ENCODE data around the gene MST1. TPM values are rescaled to one million over a fixed set of nuclear protein-coding genes. Genes with fewer than 3 reads are reported as not detected.

Gene MST1
- total RNA-seq, 1 experiment from 2014 or later: 0.33 TPM

DNA sequence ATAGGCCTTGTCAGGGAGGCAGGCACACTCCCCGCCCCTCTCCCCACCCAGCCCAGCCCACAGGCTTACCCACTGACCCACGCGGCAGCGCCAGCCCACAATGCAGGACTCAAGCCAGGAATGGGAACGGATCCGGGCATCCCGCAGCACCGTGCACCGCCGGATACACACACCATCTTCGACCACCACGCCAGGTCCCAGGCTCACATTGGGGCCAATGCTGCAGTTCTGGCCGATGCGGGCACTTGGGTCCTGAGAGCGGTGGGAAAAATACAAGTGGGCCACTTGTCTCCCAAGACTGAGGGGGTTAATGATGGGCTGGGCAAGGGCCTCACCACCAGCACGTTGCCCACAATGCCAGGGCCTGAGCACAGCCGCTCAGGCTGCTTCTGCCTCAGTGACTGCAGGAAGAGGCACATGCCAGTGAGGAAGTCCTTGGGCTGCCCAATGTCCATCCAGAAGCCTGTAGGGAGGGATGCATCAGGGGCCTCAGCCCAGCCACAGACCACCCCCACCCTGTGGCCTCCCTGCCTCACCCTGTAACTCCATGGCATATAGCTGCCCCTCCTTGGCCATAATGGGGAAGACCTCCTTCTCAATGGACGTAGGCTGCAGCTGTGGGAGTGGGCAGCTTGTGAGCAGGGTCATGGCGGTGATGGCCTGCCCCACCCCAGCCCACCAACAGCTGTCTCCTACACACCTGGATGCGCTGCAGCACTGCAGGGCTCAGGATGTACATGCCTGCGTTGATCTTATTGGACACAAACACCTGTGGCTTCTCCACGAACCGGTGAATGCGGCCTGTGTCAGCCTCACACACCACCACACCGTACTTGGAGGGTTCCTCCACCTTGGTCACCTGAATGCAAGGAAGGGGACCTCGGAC is 32.9 kb upstream of the MST1 start:
- no peaks in the 10 kb centered on the region for H3K27me3 ChIP-seq
- peaks cover 3% of the 10 kb centered on the region; the same call in 1 of the 2 replicates for H3K36me3 ChIP-seq
- DNase-seq: no peak
- no peak overlapping the region; the same call in 1 of the 2 replicates for H3K4me3 ChIP-seq
- H3K9me3 ChIP-seq: no peaks in the 10 kb centered on the region

- no peaks in the 10 kb centered on the region for H3K9me3 ChIP-seq
- no peaks in the 10 kb centered on the region for H3K27me3 ChIP-seq
- no peak for DNase-seq
- peaks cover 3% of the 10 kb centered on the region; the same call in 1 of the 2 replicates for H3K36me3 ChIP-seq
- no peak overlapping the region for H3K4me3 ChIP-seq
Observed at GRCh38 chr3:49721596-49721895, 32.3 kb upstream of the MST1 start.

- H3K4me3 ChIP-seq: no peak overlapping the region
- H3K27me3 ChIP-seq: no peaks in the 10 kb centered on the region
- peaks cover 3% of the 10 kb centered on the region; the same call in 1 of the 2 replicates for H3K36me3 ChIP-seq
- no peak for DNase-seq
- H3K9me3 ChIP-seq: no peaks in the 10 kb centered on the region
Observed at GRCh38 chr3:49720855-49721595, 31.8 kb upstream of the MST1 start.

DNA sequence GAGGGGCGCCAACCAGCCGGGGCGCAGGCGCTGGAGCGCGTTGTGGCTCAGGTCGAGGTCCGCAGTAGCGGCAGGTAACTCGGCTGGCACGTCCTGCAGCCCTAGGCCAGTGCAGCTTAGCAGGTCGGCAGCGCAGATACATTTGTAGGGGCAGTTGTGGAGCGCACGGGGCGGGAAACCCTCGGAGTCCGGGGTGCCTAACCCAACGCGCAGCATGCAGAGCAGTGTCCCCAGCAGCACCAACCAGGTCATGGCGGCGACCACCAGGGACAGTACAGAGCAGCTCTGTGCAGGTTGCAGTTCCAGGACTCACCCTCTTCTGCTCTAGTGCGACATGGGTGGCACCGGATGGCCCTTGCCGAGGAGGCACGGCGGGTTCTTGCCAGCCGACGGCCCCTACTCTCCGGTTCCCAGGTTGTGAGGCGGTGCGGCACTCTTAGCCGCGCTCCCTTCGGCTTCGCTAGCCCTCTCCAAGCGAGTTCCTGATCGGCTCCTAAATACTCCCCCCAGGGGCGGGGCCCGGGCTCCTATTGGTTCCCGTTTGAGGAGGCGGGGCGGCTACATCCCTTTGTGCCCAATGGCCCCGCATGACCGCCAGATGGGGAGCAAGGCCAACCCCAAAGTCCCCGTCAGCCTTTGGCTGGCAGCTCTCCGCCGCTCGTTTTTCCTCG is 30.1 kb upstream of the MST1 start, which contains the start of gene AMIGO3:
Gene AMIGO3 (minus strand): TSS at position 471 of the 671 bp plus-strand sequence. CDS start 219 bp downstream, at position 252.
- no peaks in the 10 kb centered on the region for H3K9me3 ChIP-seq
- no peaks in the 10 kb centered on the region for H3K27me3 ChIP-seq
- peak; percentile 74 for DNase-seq
- H3K36me3 ChIP-seq: peaks cover 3% of the 10 kb centered on the region; the same call in 1 of the 2 replicates
- H3K4me3 ChIP-seq: no peak within 1 kb of the TSS

DNA sequence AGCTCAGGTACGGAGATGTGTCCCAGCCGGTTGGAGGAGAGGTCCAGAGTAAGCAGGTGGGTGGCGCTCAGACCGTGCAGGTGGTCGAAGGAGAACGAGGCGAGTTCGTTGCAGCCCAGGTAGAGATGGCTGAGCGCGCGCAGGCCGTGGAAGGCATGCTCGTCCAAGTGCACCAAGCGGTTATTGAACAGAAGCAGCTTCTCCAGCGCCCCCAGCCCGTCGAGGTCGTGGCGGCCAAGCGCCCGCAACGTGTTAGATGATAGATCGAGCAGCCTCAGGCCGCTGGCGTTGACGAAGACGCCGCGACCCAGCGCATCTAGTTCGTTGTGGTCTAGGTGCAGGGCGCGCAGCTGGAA is 29.6 kb upstream of the MST1 start:
- H3K36me3 ChIP-seq: peaks cover 3% of the 10 kb centered on the region; the same call in 1 of the 2 replicates
- DNase-seq: no peak
- H3K27me3 ChIP-seq: no peaks in the 10 kb centered on the region

GRCh38 chr3:49717959-49718857 is 28.9 kb upstream of the MST1 start:
- DNase-seq: no peak
- no peaks in the 10 kb centered on the region for H3K27me3 ChIP-seq
- no peaks in the 10 kb centered on the region for H3K9me3 ChIP-seq
- peaks cover 3% of the 10 kb centered on the region; the same call in 1 of the 2 replicates for H3K36me3 ChIP-seq
- no peak overlapping the region for H3K4me3 ChIP-seq

More for the DNA sequence above, 29.6 kb upstream of the MST1 start:
- no peaks in the 10 kb centered on the region for H3K9me3 ChIP-seq
- H3K4me3 ChIP-seq: no peak overlapping the region

DNA sequence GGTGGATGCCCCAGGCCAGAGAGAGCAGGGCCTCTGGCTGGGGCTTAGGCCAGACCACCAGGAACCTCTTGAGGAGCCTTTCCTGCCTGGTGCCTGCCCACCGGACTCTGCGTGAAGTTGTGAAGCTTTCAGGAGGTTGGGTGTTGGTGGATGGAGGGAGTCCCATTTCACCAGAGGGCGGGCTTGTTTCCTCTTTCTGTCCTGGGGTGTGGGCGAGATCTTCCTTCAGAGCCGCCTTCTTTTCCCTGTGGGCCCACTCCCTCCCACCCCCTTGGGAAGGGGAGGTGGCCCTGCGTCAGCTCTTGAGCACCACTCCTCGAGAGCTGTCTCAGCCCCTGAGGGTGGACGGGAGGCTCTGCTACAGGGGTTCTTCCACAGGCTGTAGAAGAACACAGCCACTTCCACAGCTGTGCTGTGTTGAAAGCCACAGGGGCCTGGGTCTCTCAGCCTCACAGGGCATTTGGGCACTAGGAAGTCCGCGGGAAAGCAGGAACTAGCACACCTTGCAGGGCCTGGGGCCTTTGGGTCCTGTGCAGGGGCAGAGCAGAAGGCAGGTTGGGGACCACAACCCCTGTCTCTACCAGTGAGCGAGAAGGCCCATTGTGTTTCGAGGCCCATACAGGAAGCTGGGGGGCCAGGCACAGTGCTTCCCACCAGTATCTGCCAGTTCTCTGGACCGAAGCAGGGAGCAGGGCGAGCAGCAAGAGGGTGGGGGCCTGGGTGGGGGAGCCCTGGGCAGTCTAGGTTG is 28.1 kb upstream of the MST1 start:
- DNase-seq: no peak
- Histone ChIP-seq H3K4me3 (no peak overlapping the region), H3K36me3 (peaks cover 3% of the 10 kb centered on the region; the same call in 1 of the 2 replicates), H3K9me3 (no peaks in the 10 kb centered on the region), H3K27me3 (no peaks in the 10 kb centered on the region)

GRCh38 chr3:49716691-49717210 is 27.5 kb upstream of the MST1 start:
- no peaks in the 10 kb centered on the region for H3K9me3 ChIP-seq
- H3K36me3 ChIP-seq: peaks cover 3% of the 10 kb centered on the region; the same call in 1 of the 2 replicates
- H3K4me3 ChIP-seq: no peak overlapping the region
- DNase-seq: no peak
- no peaks in the 10 kb centered on the region for H3K27me3 ChIP-seq

DNA sequence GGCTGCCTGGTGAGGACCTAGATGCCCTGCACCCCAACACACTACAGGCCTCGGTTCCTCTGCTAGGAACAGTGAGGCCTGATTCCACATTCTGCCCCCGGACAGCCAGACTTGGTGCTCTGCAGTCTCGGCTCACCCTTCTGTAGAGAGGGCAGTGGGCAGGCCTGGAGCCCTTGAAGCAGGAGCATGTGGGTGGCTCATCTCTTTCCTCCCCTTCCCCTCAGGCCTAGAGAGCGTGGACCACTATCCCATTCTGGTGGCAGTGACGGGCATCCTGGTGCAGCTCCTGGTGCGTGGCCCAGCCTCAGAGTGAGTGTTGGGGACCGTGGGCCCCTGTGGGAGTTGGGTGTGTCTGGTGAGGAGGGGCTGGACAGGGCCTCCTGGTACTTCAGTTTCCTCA is 26.9 kb upstream of the MST1 start:
- Histone ChIP-seq H3K4me3 (no peak overlapping the region), H3K36me3 (peaks cover under 1% of the 10 kb centered on the region; the same call in 1 of the 2 replicates), H3K9me3 (no peaks in the 10 kb centered on the region), H3K27me3 (no peaks in the 10 kb centered on the region)
- no peak for DNase-seq

DNA sequence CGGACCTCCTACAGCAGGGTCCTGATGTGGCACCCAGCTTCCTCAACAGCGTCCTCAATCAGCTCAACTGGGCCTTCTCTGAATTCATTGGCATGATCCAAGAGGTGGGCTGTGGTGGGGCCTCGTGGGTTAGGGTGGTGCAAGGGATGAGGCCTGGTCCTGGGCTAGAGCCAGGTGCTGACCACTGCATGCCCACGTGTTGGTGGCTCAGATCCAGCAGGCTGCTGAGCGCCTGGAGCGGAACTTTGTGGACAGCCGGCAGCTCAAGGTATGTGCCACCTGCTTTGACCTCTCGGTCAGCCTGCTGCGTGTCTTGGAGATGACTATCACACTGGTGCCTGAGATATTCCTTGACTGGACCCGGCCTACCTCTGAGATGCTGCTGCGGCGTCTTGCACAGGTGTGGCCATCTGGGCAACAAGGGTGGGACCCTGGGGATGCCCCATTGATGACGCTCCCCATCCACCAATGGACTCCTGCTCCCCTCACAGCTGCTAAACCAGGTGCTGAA is 26.4 kb upstream of the MST1 start:
- DNase-seq: no peak
- no peak overlapping the region for H3K4me3 ChIP-seq

GRCh38 chr3:49714728-49715550 is 25.7 kb upstream of the MST1 start:
- no peak for DNase-seq
- Histone ChIP-seq H3K27me3 (no peaks in the 10 kb centered on the region), H3K4me3 (no peak overlapping the region), H3K36me3 (no peaks in the 10 kb centered on the region), H3K9me3 (no peaks in the 10 kb centered on the region)

More for the DNA sequence above, 26.4 kb upstream of the MST1 start:
- H3K36me3 ChIP-seq: no peaks in the 10 kb centered on the region
- no peaks in the 10 kb centered on the region for H3K9me3 ChIP-seq
- H3K27me3 ChIP-seq: no peaks in the 10 kb centered on the region

DNA sequence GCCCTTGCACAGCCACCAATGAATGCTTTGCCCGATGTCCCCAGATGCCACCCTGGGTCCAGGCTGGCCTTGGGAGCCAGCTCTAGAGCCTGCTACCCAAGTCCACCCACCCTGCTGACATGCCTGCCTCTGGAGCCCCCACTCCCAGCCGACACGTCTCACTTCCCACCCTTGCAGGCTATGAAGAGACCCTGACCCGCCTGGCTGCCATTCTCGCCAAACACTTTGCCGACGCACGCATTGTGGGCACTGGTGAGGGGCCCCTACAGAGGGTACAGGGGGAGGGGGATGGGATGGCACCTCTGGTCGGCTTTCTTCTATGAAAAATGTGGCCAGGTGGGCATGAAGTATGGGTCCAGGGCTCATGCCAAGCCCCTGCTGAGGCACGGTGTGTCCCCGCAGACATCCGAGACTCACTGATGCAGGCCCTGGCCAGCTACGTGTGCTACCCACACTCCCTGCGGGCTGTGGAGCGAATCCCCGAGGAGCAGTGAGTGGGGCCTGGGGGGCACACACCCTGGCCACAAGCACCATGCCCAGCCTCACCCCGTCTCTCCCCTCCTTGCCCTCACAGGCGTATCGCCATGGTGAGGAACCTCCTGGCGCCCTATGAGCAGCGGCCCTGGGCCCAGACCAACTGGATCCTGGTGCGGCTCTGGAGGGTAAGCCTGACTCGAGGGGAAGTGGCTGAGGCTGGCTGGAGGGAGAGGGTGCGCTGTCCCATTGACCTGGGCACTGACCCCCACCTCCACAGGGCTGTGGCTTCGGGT is 24.2 kb upstream of the MST1 start:
- no peak for DNase-seq
- no peak overlapping the region for H3K4me3 ChIP-seq
- H3K9me3 ChIP-seq: no peaks in the 10 kb centered on the region
- no peaks in the 10 kb centered on the region for H3K36me3 ChIP-seq
- no peaks in the 10 kb centered on the region for H3K27me3 ChIP-seq

DNA sequence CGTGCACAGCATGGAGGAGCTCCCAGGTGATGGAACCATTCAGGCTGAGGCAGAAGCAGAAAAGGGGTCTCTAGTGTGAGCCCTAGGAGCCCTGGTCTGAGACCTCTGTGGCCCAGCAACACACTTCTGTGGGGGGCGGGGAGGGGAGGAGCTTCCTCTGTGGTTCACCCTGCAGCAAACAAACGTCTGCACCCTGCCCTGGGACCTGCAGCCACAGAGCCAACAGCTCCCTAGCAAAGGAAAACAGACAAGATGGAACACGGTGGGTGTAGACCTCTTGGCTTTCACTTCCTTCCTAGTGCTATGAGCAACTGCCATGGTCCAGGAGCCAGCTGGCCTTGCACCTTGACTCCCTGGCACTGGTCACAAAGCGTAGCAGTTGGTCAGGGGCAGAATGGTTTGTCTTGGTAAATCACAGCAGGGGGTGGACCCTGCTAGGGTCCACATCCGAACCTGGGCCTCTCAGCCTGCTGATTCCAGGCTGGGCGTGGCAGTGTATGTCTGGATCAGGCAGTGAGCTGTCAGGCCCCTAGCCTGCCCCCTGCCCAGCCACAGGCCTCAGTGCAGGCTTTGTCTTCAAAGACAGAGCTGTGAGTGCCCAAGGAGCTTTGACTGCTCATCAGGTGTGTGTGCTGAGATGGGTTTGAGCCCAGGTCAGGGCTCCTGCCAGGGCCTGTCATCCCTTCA is 23.5 kb upstream of the MST1 start:
- no peak for DNase-seq
- no peaks in the 10 kb centered on the region for H3K36me3 ChIP-seq
- H3K27me3 ChIP-seq: no peaks in the 10 kb centered on the region
- no peaks in the 10 kb centered on the region for H3K9me3 ChIP-seq
- H3K4me3 ChIP-seq: no peak overlapping the region
